ENCODE measurements around the gene C1QTNF8.
A peak's percentile ranks its signal among the peaks of the same experiment; 100 is the strongest.
"Not testable (repeated sequence)": the region's sequence is repeated elsewhere in the genome, so short reads cannot be mapped to it uniquely, and the experiment has no call there.

Gene C1QTNF8

DNA sequence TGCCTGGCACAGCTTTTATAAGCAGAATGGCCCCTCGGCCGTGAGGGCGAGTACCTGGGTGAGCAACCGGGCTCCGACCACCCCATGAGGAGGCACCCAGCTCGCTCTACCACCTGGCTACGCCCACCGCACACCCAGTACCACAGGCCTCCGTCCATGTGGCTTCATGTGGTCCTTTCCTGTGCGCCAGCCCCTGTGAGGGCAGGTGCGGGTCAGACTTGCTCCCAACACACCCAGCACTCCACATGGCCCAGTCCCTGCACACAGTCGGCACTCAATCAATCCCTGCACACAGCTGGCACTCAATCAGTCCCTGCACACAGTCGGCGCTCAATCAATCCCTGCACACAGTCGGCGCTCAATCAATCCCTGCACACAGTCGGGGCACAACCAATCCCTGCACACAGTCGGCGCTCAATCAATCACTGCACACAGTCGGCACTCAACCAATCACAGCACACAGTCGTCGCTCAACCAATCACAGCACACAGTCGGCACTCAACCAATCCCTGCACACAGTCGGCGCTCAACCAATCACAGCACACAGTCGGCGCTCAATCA, 4.0 kb downstream of the C1QTNF8 start:
- no peak for DNase-seq

DNA sequence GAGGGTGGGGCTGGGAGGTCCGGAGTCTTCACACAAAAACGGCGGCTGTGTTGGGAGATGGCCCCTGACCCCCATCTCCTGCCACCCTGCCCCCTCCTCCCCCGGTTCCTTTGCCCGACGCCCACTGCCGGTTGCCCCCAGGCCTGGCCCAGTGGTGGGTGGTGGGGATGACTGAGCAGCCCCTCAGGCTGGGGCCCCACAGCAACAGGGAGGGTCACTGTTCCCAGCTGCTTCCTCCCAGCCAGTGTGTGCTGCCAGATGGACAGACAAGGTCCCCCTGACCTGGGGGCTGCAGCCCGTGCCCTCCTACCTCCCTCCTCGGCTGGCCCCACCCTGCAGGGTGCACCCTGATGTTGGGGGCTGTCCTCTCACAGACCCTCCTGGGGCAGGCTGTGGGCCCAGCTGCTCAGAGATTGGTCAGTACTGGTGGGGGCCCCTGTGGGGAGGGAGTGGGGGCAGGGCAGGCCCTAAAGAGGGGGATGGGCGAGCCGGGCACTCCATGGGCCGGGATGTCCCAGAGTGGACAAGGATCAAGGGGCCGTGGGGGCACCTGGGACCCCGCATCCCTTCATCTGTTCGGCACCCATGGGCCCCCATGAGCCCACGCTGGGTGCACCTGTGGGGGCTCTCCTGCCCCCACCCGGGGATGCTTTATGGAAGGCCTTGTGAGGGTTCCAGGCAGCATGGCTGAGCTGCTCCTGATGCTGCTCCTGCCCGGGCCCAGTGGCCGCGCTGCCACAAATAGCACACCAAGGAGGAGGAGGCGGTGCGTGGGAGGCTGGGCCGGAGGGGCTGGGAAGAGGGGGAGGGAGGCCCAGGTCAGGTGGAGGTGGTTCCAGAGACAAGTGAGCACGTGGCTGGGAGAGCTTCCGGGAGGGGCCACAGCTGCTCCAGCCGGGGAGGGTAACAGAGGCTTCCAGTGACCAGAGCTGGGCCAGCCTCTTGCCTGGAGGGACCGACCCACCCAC, 5.1 kb downstream of the C1QTNF8 start:
- no peak for DNase-seq

DNA sequence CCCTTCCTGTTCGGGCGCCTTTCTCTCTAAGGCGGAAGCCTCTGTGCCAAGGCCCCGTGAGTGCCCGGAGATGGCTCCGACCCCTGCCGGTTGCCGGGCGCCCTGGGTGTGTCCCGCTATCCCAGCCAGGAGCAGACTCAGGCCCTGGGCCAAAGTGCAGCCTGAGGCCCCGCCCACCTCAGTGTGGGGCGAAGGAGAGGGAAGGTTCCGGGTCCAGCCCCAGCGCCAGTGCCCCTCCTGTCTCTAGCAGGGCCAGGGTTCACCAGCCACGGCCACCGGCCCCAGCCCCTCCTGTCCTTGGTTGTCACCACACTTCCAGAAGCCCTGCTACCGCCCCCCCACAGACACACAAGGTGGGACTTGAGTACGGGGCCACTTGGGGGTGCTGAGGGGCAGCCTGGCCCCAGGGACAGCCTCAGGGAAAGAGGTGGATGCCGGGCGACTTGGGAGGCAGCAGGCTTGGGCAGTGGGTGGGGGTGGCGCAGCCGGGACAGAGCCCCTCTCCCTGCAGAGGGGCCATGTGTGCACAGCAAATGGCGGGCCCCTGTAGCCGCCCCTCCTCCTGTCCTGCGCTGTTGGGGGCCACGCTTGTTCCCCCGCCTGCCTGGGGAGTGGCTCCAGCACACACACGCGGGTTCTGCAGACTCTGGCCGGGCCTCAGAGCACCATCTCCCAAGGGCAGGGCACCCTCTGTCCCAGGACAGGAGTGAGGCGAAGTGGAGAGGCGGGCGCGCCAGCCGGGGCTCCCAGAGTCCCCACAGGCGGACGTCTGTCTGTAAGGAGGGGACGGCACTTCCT, 6.0 kb downstream of the C1QTNF8 start:
- DNase-seq, result no peak

- DNase-seq, result no peak
These were observed 6.6 kb downstream of the C1QTNF8 start for GRCh38 chr16:1089439-1089821.

- DNase-seq, result no peak
These were observed 7.5 kb downstream of the C1QTNF8 start for GRCh38 chr16:1088295-1089170.

- DNase-seq, result not testable (repeated sequence)
These were observed 9.6 kb downstream of the C1QTNF8 start for GRCh38 chr16:1086443-1086842.

GRCh38 chr16:1084971-1085370, 11.1 kb downstream of the C1QTNF8 start:
- no peak for DNase-seq

DNA sequence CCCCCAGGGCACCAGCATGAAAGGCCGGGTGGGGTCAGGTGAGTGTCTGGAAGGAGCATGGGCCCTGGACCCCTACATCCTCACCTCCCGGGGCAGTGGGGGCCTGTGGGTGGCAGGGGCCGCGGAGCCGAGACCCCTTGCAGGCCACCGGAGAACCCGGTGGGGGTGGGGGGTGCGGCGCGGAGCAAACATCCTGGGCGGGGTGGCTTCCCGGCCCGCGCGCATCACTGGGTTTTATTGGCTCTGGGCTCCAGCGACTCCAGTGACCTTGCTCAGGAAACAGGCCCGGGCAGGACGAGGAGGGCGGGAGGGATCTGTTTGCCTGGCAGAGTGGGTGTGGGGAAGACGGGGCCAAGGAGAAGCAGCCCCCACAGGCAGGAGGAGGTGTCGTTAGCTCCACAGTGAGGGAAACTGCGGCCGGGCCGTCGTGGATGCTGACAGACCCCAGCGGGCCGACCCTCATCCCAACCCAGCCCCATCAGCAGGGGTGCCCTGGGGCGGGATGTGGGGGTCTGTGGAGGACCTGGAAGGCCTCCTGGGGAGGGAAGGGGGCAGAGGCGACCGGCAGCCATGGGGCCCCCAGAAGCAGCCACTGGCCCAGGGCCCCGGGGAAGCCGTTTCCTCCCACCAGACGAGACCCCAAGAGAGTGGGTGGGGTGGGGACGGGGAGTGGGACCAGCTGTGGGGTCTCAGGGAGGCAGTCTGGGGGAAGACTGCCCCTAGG, 12.9 kb downstream of the C1QTNF8 start:
- no peak for DNase-seq

GRCh38 chr16:1082266-1082951, 13.6 kb downstream of the C1QTNF8 start:
- DNase-seq, result peak; percentile 20

- DNase-seq, result no peak
These were observed 14.2 kb downstream of the C1QTNF8 start for GRCh38 chr16:1081734-1082265.

DNA sequence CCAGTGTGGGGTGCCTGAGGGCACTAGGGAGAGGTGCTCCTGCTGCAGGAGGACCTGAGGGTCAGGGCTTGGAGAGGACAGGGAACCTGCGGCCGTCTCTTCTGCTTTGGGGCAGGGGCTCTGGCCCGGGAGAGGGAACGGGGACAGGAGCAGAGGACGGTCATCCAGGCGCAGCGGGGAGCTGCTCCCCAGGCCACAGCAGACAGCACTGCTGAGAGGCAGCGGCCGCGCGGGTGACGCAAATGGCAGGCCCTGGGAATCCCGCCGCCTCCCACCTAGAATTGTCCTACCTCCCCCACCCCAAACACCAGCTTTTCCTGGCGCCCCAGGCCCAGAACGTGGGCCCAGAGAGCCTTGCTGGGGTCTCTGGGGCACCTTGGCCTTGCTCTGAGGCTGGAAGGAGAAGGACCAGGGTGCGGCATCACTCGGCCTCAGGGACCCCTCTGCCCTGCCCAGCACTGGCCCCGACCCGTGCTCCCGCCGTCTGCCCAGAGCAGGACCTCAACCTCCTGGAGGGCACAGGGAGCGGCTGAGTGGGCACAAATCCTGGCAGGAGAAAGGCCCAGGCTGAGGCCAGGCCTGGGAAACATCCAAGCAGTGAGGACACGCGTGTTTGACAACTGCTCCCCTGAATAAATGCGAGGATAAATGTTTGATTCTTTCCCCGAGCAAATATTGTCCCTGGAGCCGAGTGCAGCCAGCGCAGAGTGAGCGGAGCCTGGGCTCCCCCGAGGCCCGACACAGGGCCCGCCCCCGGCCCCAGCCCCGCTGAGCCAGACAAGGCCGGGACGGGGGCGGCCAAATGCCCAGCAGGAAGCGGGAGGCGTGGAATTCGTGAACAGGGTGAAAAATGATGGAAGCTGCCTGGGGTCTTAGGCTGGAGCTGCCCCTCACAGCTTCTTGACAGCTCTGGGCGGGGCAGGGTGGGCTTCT, 15.0 kb downstream of the C1QTNF8 start:
- no peak for DNase-seq

DNA sequence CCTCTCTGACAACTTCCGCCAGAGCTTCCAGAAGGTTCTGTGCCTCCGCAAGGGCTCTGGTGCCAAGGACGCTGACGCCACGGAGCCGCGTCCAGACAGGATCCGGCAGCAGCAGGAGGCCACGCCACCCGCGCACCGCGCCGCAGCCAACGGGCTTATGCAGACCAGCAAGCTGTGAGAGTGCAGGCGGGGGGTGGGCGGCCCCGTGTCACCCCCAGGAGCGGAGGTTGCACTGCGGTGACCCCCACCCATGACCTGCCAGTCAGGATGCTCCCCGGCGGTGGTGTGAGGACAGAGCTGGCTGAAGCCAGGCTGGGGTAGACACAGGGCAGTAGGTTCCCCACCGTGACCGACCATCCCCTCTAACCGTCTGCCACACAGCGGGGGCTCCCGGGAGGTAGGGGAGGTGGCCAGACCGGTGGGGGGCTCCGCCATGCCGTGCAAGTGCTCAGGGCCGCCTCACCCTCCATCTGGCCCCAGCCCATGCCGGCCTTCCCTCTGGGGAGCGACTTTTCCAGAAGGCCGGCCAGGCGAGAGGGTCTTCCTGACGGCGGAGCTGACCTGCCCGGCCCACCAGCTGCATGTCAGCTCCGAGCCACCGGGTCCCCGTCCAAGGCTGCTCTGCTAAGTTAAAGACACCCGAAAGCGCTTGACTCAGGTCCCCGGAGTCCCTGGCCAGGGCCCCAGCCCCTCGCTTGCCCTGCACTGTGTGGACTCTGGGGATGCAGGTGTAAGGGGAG, 16.1 kb downstream of the C1QTNF8 start:
- DNase-seq, result no peak

- no peak for DNase-seq
These were observed 16.7 kb downstream of the C1QTNF8 start for GRCh38 chr16:1079341-1079740.

- DNase-seq, result no peak
These were observed 17.4 kb downstream of the C1QTNF8 start for GRCh38 chr16:1078579-1079021.

DNA sequence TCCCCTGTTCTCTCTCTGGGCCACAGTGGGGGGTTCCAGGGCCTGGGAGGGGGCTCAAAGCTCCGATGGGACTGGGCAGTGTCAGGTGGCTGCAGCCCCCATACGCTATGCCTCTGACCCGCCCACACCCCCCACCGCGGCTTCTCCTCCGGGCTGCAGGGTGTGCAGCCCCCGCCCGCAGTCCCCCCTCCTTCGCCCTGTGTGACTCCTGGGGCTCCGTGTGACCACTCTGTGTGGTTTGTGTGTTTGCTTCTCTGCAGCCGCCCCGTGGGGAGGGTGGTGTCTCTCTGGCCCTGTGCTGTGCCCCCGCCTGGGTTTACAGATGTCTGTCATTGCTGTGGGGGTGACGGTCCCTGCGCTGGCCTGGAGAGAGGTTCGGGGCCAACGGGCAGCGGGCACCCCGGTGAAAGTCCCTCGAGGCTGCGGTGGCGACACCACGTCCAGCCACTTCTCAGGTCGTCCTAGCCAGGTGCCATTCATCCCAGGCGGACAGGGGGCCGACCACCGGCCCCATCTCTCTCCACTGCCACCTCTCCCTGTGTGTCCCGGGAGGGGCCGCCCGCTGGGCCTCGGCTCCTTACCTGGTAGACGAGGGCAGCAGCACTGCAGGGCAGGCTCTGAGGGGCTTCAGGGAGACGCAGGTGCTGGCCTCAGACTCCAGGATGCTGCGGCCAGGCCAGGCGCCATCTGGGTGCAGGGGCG, 18.0 kb downstream of the C1QTNF8 start:
- no peak for DNase-seq

- no peak for DNase-seq
These were observed 19.1 kb downstream of the C1QTNF8 start for GRCh38 chr16:1076801-1077576.

DNA sequence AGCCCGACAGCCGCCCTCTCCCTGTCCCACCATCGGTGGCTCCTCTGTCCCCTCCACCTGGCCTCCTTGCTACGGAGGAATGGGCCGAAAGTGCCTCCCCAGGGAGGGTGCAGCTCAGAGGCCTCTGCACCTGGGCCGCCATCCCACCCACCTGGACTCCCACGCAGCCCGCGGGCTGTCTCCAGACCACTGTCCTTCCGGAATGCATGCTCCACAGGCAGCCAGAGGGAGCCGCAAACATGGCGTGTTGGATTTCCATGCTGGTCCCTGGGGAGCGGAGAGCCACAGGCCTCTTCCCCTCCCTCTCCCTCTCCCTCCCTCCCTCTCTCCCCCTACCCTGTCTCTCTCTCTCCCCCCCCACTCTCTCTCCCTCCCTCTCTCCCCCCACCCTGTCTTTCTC, 20.5 kb downstream of the C1QTNF8 start:
- no peak for DNase-seq

GRCh38 chr16:1074379-1074649, 21.7 kb downstream of the C1QTNF8 start:
- no peak for DNase-seq
